GM23248 (cell line): ENCODE data around the gene CSH1. TPM values are rescaled to one million over a fixed set of nuclear protein-coding genes. Genes with fewer than 3 reads are reported as not detected.
"Not testable (repeated sequence)": the region's sequence is repeated elsewhere in the genome, so short reads cannot be mapped to it uniquely, and the experiment has no call there.

Source experiments
- DNase-seq: peaks from one replicate; pipeline ENCODE4 v3.0.0-alpha.2; 2015
- H2AFZ ChIP-seq: fragments of 200-600 bp; sonication (generic); 2 replicates; pipeline ENCODE4 v1.6.1; 2016; ENCODE audit warnings: antibody characterized with exemption
- H3F3A ChIP-seq: fragments of 200-600 bp; sonication (generic); 2 replicates; pipeline ENCODE4 v1.6.1; 2016; ENCODE audit warnings: mild to moderate bottlenecking, antibody characterized with exemption, mixed run types; ENCODE audit not compliant: insufficient read depth
- H3K27ac ChIP-seq: fragments of 200-600 bp; sonication (generic); 2 replicates; pipeline ENCODE4 v1.5.1; 2016; ENCODE audit warnings: mild to moderate bottlenecking
- H3K27me3 ChIP-seq: fragments of 200-600 bp; sonication (generic); replicated peaks from 2 replicates; pipeline ENCODE4 v1.6.1; 2016; ENCODE audit warnings: mild to moderate bottlenecking; ENCODE audit not compliant: insufficient read depth
- H3K36me3 ChIP-seq: fragments of 200-600 bp; sonication (generic); 2 replicates; pipeline ENCODE4 v1.6.1; 2016; ENCODE audit warnings: low read depth, mild to moderate bottlenecking
- H3K4me1 ChIP-seq: fragments of 200-600 bp; sonication (generic); 2 replicates; pipeline ENCODE4 v1.6.1; 2016; ENCODE audit warnings: mild to moderate bottlenecking; ENCODE audit not compliant: insufficient read depth
- H3K4me2 ChIP-seq: fragments of 200-600 bp; sonication (generic); one replicate; pipeline ENCODE4 v1.6.1; 2016; ENCODE audit warnings: mild to moderate bottlenecking; ENCODE audit not compliant: unreplicated experiment
- H3K4me3 ChIP-seq: fragments of 200-600 bp; sonication (generic); 2 replicates; pipeline ENCODE4 v1.5.1; 2016; ENCODE audit warnings: mild to moderate bottlenecking
- H3K79me2 ChIP-seq: fragments of 200-600 bp; sonication (generic); 2 replicates; pipeline ENCODE4 v1.6.1; 2016; ENCODE audit warnings: mild to moderate bottlenecking; ENCODE audit not compliant: insufficient read depth
- H3K9ac ChIP-seq: fragments of 200-600 bp; sonication (generic); 2 replicates; pipeline ENCODE4 v1.6.1; 2016; ENCODE audit warnings: mild to moderate bottlenecking
- H3K9me2 ChIP-seq: fragments of 200-600 bp; sonication (generic); 2 replicates; pipeline ENCODE4 v1.6.1; 2016; ENCODE audit warnings: mixed run types, mild to moderate bottlenecking, moderate library complexity; ENCODE audit not compliant: insufficient read depth
- H3K9me3 ChIP-seq: fragments of 200-600 bp; sonication (generic); one replicate; pipeline ENCODE4 v1.6.1; 2017; ENCODE audit warnings: low read depth
- H4K20me1 ChIP-seq: fragments of 200-600 bp; sonication (generic); 2 replicates; pipeline ENCODE4 v1.6.0; 2016; ENCODE audit not compliant: insufficient read depth
- EZH2 ChIP-seq: fragments of 200-600 bp; sonication (generic); IDR thresholded peaks from 2 replicates; pipeline ENCODE4 v1.6.1; 2018; ENCODE audit warnings: antibody characterized with exemption, mild to moderate bottlenecking; ENCODE audit not compliant: insufficient read depth, poor library complexity, severe bottlenecking
- EZH2phosphoT487 ChIP-seq: fragments of 200-600 bp; sonication (generic); IDR thresholded peaks from 2 replicates; pipeline ENCODE4 v1.6.1; 2018; ENCODE audit warnings: antibody characterized with exemption, moderate library complexity, mild to moderate bottlenecking, low read depth; ENCODE audit not compliant: insufficient read depth
- WGBS, 2 experiments: methylation state at CpG; one replicate each; pipeline ENCODE4 v1.1.6; 2015 to 2017; ENCODE audit warnings: low lambda C conversion rate in 2 of 2, low coverage in 1 of 2; ENCODE audit errors: missing lambda C conversion rate in 2 of 2; 5-methylcytosine and 5-hydroxymethylcytosine counted together
- in situ Hi-C: fragments of 300-500 bp; cut with MboI; formaldehyde crosslinking; loops from 2 replicates; pipeline ENCODE4 v1.15.0; 2020
- polyA plus RNA-seq: library from polyadenylated mRNA; unstranded; fragments of >200 nt; fragmentation: Nextera tagmentation; extraction: Ambion mirVana; gene quantifications from 2 replicates; pipeline ENCODE4 v1.2.1, GENCODE V29; 2016
- total RNA-seq: library from RNA; depleted of rRNA; stranded (reverse); fragments of >200 nt; shearing (Covaris generic); gene quantifications from 2 replicates; pipeline ENCODE4 v1.2.3, GENCODE V29; 2014

CSH1 gene
- total and polyA plus RNA-seq, 2 experiments from 2014 or later, result not detected

GRCh38 chr17:63916566-63917185 lies 20.3 kb upstream of the CSH1 start:
- Histone ChIP-seq H3K4me1 (no peaks in the 10 kb centered on the region), H3K27ac (no peak overlapping the region), H4K20me1 (no peaks in the 10 kb centered on the region), H3K27me3 (peaks cover 13% of the 10 kb centered on the region; the same call in 1 of the 2 replicates), H3K9ac (no peak overlapping the region), H3K9me2 (no peaks in the 10 kb centered on the region), H3K4me3 (no peak overlapping the region), H3F3A (no peaks in the 10 kb centered on the region), H2AFZ (no peak overlapping the region), H3K9me3 (no peaks in the 10 kb centered on the region), H3K36me3 (no peaks in the 10 kb centered on the region), H3K4me2 (no peak overlapping the region), H3K79me2 (no peaks in the 10 kb centered on the region)
- in situ Hi-C loops, result loop anchor here (25.0 kb wide), 1 partner anchor 371 kb away; no protein-coding TSS in a partner anchor
- 62 to 64% methylated on average over 12 of the region's 12 CpGs for WGBS, 2 experiments
- TF ChIP-seq EZH2phosphoT487, result no peak
- TF ChIP-seq EZH2, result no peak
- no peak for DNase-seq

DNA sequence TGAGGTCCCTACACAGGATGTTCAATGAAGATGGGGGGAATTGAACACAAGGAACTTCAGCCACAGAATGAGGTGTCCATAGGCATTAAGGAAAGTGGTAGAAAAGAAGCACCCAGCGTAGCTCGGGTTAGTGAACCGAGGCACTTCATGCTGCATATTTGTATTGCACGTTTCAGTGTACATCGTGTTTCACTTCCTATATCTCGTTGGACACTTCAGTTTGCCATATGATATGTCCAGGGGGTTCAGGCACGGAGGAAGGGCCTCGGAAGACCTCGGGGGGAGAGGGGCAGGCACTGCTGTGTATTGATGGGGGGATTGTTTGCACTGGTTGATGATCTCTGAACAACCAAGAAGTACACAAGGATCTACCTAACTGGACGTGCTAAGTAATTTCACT lies 19.4 kb upstream of the CSH1 start:
- H3K9ac ChIP-seq, H3K4me2 ChIP-seq, H3K27ac ChIP-seq, H3K4me1 ChIP-seq, H3K79me2 ChIP-seq, H3K36me3 ChIP-seq, H3F3A ChIP-seq, H4K20me1 ChIP-seq, H3K4me3 ChIP-seq, H2AFZ ChIP-seq, DNase-seq, H3K9me3 ChIP-seq, H3K9me2 ChIP-seq: not testable (repeated sequence)
- H3K27me3 ChIP-seq, result peaks cover 20% of the 10 kb centered on the region; the same call in 1 of the 2 replicates
- in situ Hi-C loops, result loop anchor here (25.0 kb wide), 1 partner anchor 372 kb away; no protein-coding TSS in a partner anchor
- 56 to 62% methylated on average over 10 of the region's 10 CpGs for WGBS, 2 experiments

DNA sequence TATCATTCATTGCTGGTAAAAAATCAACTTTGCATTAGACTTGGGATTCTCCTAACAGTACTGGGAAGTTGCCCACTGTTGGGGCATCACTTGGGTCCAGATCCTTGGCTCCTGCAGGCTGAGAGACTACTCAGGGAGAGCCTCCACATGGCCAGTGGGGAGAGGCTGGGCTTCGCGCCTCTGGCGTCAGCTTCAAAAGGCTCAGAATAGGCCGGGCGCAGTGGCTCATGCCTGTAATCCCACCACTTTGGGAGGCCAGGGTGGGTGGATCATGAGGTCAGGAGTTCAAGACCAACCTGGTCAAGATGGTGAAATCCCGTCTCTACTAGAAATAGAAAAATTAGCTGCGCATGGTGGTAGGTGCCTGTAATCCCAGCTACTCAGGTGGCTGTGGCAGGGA lies 18.1 kb upstream of the CSH1 start:
- H3K27ac ChIP-seq, result no peak overlapping the region
- WGBS, 2 experiments, result 65 to 69% methylated on average over 7 of the region's 7 CpGs
- H3K9me3 ChIP-seq, result no peaks in the 10 kb centered on the region
- no peaks in the 10 kb centered on the region for H3K79me2 ChIP-seq
- no peaks in the 10 kb centered on the region for H4K20me1 ChIP-seq
- TF ChIP-seq EZH2 (no peak), EZH2phosphoT487 (no peak)
- no peak overlapping the region for H3K4me2 ChIP-seq
- H3F3A ChIP-seq, result no peaks in the 10 kb centered on the region
- in situ Hi-C loops, result loop anchor here (25.0 kb wide), 1 partner anchor 373 kb away; no protein-coding TSS in a partner anchor
- no peak overlapping the region for H2AFZ ChIP-seq
- no peaks in the 10 kb centered on the region for H3K36me3 ChIP-seq
- no peaks in the 10 kb centered on the region for H3K4me1 ChIP-seq
- H3K9me2 ChIP-seq, result no peaks in the 10 kb centered on the region
- no peak for DNase-seq
- no peak overlapping the region for H3K4me3 ChIP-seq
- H3K27me3 ChIP-seq, result peaks cover 22% of the 10 kb centered on the region; the same call in 1 of the 2 replicates
- H3K9ac ChIP-seq, result no peak overlapping the region

- H3K27me3 ChIP-seq, result peaks cover 32% of the 10 kb centered on the region
- no peaks in the 10 kb centered on the region for H3K4me1 ChIP-seq
- H3K79me2 ChIP-seq, result no peaks in the 10 kb centered on the region
- H3K36me3 ChIP-seq, result no peaks in the 10 kb centered on the region
- no peaks in the 10 kb centered on the region for H4K20me1 ChIP-seq
- WGBS, 2 experiments, result 4 to 51% methylated on average over 3 to 8 of the region's 8 CpGs
- no peak overlapping the region for H3K4me2 ChIP-seq
- DNase-seq, result peak; percentile 52
- in situ Hi-C loops, result loop anchor here (25.0 kb wide), 1 partner anchor 376 kb away; no protein-coding TSS in a partner anchor
- H2AFZ ChIP-seq, result no peak overlapping the region
- no peak overlapping the region for H3K27ac ChIP-seq
- no peaks in the 10 kb centered on the region for H3F3A ChIP-seq
- no peak overlapping the region for H3K4me3 ChIP-seq
- no peak overlapping the region for H3K9ac ChIP-seq
- no peak for TF ChIP-seq EZH2
- TF ChIP-seq EZH2phosphoT487, result no peak
- H3K9me3 ChIP-seq, result no peaks in the 10 kb centered on the region
- no peaks in the 10 kb centered on the region for H3K9me2 ChIP-seq
Observed at GRCh38 chr17:63911657-63912100, 15.3 kb upstream of the CSH1 start.
